ENCODE measurements around the gene RABL2B.

Gene RABL2B

DNA sequence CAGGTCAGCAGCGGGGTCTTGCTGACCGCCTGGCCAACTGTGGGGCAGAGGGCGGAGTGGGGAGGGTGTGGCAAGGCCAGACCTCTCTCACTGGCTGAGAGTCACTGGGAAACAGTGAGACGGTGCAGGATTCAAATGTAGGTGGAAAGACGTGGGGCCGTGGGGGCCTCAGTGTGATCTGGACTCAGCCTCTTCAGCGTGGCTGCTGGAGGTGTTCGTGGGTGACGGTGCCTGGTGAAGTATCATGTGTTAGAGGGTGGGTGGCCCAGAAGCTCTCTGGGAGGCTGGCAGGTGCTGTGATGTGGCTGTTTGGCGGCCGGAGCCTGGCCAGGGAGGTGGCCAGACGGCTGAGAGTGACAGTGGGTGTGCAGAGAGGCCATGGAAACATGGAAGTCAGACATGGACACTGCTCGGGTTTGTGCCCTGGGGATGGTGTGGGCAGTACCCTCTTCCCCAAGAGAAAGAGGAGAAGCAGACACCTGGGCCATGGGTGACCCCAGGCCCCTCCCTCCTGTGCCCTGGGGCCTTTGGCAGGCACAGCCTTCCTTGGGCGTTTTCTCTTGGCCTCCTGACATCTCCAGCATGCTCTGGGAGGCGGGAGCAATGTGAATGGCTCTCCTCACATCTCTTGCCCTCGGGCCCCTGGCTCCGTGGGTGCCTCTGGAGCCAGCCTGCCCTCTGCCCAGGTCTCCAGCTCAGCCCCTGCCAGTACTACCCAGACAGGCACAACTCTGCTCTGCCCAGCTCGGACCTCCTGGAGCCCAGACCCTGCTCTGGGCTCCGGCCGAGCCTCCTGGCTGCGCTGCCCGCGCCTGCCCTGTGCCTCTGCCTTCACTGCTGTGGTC is 55.5 kb downstream of the RABL2B start:
- TF ChIP-seq EGR2 (tag by site-specific recombination; IDR thresholded peaks at IDR 0.05; ENCODE audit: low read depth), result peak; percentile 97
- no peak for TF ChIP-seq SP2 (tag by site-specific recombination; IDR thresholded peaks at IDR 0.05)
- TF ChIP-seq ZFHX2 (tag by site-specific recombination; conservative IDR thresholded peaks at IDR 0.05), result peak; percentile 88
- H3K9me3 ChIP-seq (ENCODE audit: control insufficient read depth, insufficient read depth, low read depth, low read length), result no peaks in the 10 kb centered on the region
- peaks cover 0 to 33% of the 10 kb centered on the region in 2 experiments; a peak in 1 of 3 replicates for H3K36me3 ChIP-seq (ENCODE audit: control insufficient read depth in 2 of 2, insufficient read depth in 1 of 2, low read length in 2 of 2)
- H3K4me1 ChIP-seq (ENCODE audit: control insufficient read depth, insufficient read depth, low read length), result no peaks in the 10 kb centered on the region
- ChIA-PET POLR2A (interaction anchor here (0.5 kb wide), 1 partner anchor 333 kb away, joined by 6 read pairs; no protein-coding TSS in a partner anchor), CTCF (interaction anchor here (3.5 kb wide), 1 partner anchor 47 kb away, joined by 20 read pairs; no protein-coding TSS in a partner anchor)
- H3K27ac ChIP-seq (ENCODE audit: extremely low read depth, low read depth, low read length), result no peak overlapping the region
- no peak overlapping the region for H3K4me3 ChIP-seq (ENCODE audit: low read depth, low read length)

DNA sequence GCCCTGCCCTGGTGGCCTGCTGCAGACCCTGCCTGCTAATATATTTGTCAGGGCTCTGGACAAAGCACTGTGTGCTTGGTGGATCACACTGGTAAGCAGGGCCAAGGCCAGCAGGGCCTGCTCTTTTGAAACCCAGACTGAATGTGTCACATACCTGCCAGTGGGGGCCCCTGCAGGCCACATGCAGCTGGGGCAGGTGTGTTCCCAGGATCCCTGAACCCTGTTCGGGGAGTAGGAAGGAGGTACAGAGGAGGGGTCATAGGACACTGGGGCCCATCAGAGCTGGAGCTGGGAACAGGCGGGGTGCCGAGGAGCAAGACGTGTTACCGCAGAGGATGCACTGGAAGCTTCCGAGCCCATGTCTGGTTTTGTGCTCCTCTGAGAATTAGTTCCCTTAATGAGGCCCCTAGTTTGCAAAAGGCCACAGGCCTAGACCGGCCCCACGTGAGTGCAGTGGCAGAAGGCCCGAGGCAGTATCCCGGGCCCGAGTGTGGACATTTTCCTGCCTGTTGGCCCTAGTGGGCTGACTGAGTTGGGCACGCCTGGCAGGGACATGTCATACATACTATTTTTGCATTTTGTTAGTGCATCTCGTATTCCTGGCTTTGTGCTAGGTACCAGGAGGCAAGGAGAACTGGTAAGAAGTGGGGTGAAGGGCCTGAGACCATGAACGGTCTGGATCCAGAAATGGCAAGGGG is 56.6 kb downstream of the RABL2B start:
- Histone ChIP-seq H3K36me3 (ENCODE audit: control insufficient read depth in 2 of 2, insufficient read depth in 1 of 2, low read length in 2 of 2) (peaks cover 0 to 44% of the 10 kb centered on the region in 2 experiments; a peak in 1 of 3 replicates), H3K9me3 (ENCODE audit: control insufficient read depth, insufficient read depth, low read depth, low read length) (no peaks in the 10 kb centered on the region), H3K27ac (ENCODE audit: extremely low read depth, low read depth, low read length) (no peak overlapping the region), H3K4me3 (ENCODE audit: low read depth, low read length) (no peak overlapping the region), H3K4me1 (ENCODE audit: control insufficient read depth, insufficient read depth, low read length) (no peaks in the 10 kb centered on the region)
- POLR2A ChIA-PET, result no interaction called here
- CTCF ChIA-PET, result interaction anchor here (0.6 to 3.5 kb wide), 2 partner anchors 48 to 328 kb away, joined by 3 to 20 read pairs; no protein-coding TSS in a partner anchor
- TF ChIP-seq HOXC10 (CRISPR knock-in tag; IDR thresholded peaks at IDR 0.05) (0 out of 2 replicates have a peak, but pooled peaks have one; percentile 29), ZNF658 (tag by site-specific recombination; IDR thresholded peaks at IDR 0.05) (no peak)

- CTCF ChIA-PET, result interaction anchor here (1.0 to 3.5 kb wide), 2 partner anchors 50 to 163 kb away, joined by 3 to 20 read pairs; partner anchors contain the start of gene SYCE3
- no peak for TF ChIP-seq ZNF2 (tag by site-specific recombination; IDR thresholded peaks at IDR 0.05)
- TF ChIP-seq, protein P1, sequence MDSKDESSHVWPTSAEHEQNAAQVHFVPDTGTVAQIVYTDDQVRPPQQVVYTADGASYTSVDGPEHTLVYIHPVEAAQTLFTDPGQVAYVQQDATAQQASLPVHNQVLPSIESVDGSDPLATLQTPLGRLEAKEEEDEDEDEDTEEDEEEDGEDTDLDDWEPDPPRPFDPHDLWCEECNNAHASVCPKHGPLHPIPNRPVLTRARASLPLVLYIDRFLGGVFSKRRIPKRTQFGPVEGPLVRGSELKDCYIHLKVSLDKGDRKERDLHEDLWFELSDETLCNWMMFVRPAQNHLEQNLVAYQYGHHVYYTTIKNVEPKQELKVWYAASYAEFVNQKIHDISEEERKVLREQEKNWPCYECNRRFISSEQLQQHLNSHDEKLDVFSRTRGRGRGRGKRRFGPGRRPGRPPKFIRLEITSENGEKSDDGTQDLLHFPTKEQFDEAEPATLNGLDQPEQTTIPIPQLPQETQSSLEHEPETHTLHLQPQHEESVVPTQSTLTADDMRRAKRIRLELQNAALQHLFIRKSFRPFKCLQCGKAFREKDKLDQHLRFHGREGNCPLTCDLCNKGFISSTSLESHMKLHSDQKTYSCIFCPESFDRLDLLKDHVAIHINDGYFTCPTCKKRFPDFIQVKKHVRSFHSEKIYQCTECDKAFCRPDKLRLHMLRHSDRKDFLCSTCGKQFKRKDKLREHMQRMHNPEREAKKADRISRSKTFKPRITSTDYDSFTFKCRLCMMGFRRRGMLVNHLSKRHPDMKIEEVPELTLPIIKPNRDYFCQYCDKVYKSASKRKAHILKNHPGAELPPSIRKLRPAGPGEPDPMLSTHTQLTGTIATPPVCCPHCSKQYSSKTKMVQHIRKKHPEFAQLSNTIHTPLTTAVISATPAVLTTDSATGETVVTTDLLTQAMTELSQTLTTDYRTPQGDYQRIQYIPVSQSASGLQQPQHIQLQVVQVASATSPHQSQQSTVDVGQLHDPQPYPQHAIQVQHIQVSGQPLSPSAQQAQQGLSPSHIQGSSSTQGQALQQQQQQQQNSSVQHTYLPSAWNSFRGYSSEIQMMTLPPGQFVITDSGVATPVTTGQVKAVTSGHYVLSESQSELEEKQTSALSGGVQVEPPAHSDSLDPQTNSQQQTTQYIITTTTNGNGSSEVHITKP (tag by site-specific recombination; IDR thresholded peaks at IDR 0.05), result peak; percentile 54
These were observed 57.8 kb downstream of the RABL2B start for GRCh38 chr22:50725597-50725996.

GRCh38 chr22:50724616-50725015 is 58.8 kb downstream of the RABL2B start:
- TF ChIP-seq ZNF341 (tag by site-specific recombination; IDR thresholded peaks at IDR 0.05; ENCODE audit: low read depth) (no peak), ZNF174 (tag by site-specific recombination; IDR thresholded peaks at IDR 0.05) (no peak), ZNF350 (tag by site-specific recombination; IDR thresholded peaks at IDR 0.05) (no peak), EGR2 (tag by site-specific recombination; IDR thresholded peaks at IDR 0.05; ENCODE audit: low read depth) (no peak), ZNF114 (tag by site-specific recombination; IDR thresholded peaks at IDR 0.05) (no peak)
- Histone ChIP-seq H3K4me3 (ENCODE audit: low read depth, low read length) (no peak overlapping the region), H3K4me1 (ENCODE audit: control insufficient read depth, insufficient read depth, low read length) (no peaks in the 10 kb centered on the region), H3K27ac (ENCODE audit: extremely low read depth, low read depth, low read length) (no peak overlapping the region), H3K36me3 (ENCODE audit: control insufficient read depth in 2 of 2, insufficient read depth in 1 of 2, low read length in 2 of 2) (peaks cover 0 to 51% of the 10 kb centered on the region in 2 experiments; a peak in 1 of 3 replicates), H3K9me3 (ENCODE audit: control insufficient read depth, insufficient read depth, low read depth, low read length) (no peaks in the 10 kb centered on the region)
- POLR2A ChIA-PET, result no interaction called here
- CTCF ChIA-PET, result interaction anchor here (1.0 kb wide), 1 partner anchor 162 kb away, joined by 3 read pairs; the partner anchor contains the start of gene SYCE3

More at GRCh38 chr22:50725597-50725996, 57.8 kb downstream of the RABL2B start:
- H3K27ac ChIP-seq (ENCODE audit: extremely low read depth, low read depth, low read length), result no peak overlapping the region
- peaks cover 0 to 51% of the 10 kb centered on the region in 2 experiments; a peak in 1 of 3 replicates for H3K36me3 ChIP-seq (ENCODE audit: control insufficient read depth in 2 of 2, insufficient read depth in 1 of 2, low read length in 2 of 2)
- H3K9me3 ChIP-seq (ENCODE audit: control insufficient read depth, insufficient read depth, low read depth, low read length), result no peaks in the 10 kb centered on the region
- no peak overlapping the region for H3K4me3 ChIP-seq (ENCODE audit: low read depth, low read length)
- POLR2A ChIA-PET, result no interaction called here
- H3K4me1 ChIP-seq (ENCODE audit: control insufficient read depth, insufficient read depth, low read length), result no peaks in the 10 kb centered on the region
